K562 (cell line): ENCODE results near the gene YEATS2.

Source experiments
- BDP1 ChIP-seq: IDR thresholded peaks from 3 replicates; pipeline ENCODE4 v1.6.1; 2011; ENCODE audit not compliant: insufficient read length, insufficient read depth
- CTCF ChIP-seq, 3 experiments: IDR thresholded peaks in 2 of 3; conservative IDR thresholded peaks in 1 of 3; 2 replicates each; pipeline ENCODE4 v1.5.1; 2011 to 2012; ENCODE audit warnings: low read length in 3 of 3, mild to moderate bottlenecking in 3 of 3, control low read depth in 2 of 3, improper control_type of control experiment in 1 of 3, inconsistent platforms in 1 of 3, low read depth in 1 of 3, mixed read lengths in 1 of 3, moderate library complexity in 1 of 3; ENCODE audit not compliant: insufficient read depth in 2 of 3
- NCOR1 ChIP-seq: fragments of 450-650 bp; IDR thresholded peaks from 2 replicates; pipeline ENCODE4 v1.6.1; 2016; ENCODE audit warnings: mild to moderate bottlenecking, moderate library complexity
- RAD21 ChIP-seq, 2 experiments: fragments of 250-450 bp in 1 of 2; fragments of 450-650 bp in 1 of 2; sonication (Bioruptor Pico) in 1 of 2; formaldehyde crosslinking in 1 of 2; IDR thresholded peaks in 1 of 2; conservative IDR thresholded peaks in 1 of 2; 2 replicates each; pipeline versions ENCODE4 v1.4.0 to v1.8.0; 2020 to 2022; ENCODE audit warnings: mild to moderate bottlenecking in 2 of 2, moderate library complexity in 1 of 2
- XRCC3 ChIP-seq: fragments of 450-650 bp; IDR thresholded peaks from 2 replicates; pipeline ENCODE4 v1.6.1; 2017; ENCODE audit warnings: mild to moderate bottlenecking, moderate library complexity

- TF ChIP-seq BDP1: no peak
- TF ChIP-seq NCOR1: no peak
- TF ChIP-seq CTCF (IDR thresholded peaks at IDR 0.05 in 2 of 3, conservative IDR thresholded peaks at IDR 0.05 in 1 of 3; ENCODE audit: insufficient read depth in 2 of 3, low read depth in 1 of 3, low read length in 3 of 3): no peak
- no peak for TF ChIP-seq RAD21 (CRISPR knock-in tag; conservative IDR thresholded peaks at IDR 0.05 in 1 of 2, IDR thresholded peaks at IDR 0.05 in 1 of 2)
- TF ChIP-seq XRCC3: no peak
Measured at GRCh38 chr3:183762304-183762703, 64.7 kb downstream of the YEATS2 start.
